HUES6 (cell line): ENCODE measurements around the gene RAI2.

Experiments
- H3K27ac ChIP-seq: 2 replicates; pipeline ENCODE4 v1.7.0; 2013; ENCODE audit warnings: low read depth, mild to moderate bottlenecking, low read length, inconsistent platforms
- H3K27me3 ChIP-seq: 2 replicates; pipeline ENCODE4 v1.6.1; 2013; ENCODE audit warnings: low read length; ENCODE audit not compliant: control insufficient read depth, insufficient read depth
- H3K36me3 ChIP-seq: 2 replicates; pipeline ENCODE4 v1.6.1; 2013; ENCODE audit warnings: low read length; ENCODE audit not compliant: control insufficient read depth, insufficient read depth
- H3K4me1 ChIP-seq: 2 replicates; pipeline ENCODE4 v1.6.1; 2013; ENCODE audit warnings: low read length; ENCODE audit not compliant: control insufficient read depth, insufficient read depth
- H3K4me3 ChIP-seq: 2 replicates; pipeline ENCODE4 v1.5.1; 2013; ENCODE audit warnings: low read depth, low read length
- H3K9ac ChIP-seq: one replicate; pipeline ENCODE4 v1.6.1; 2013; ENCODE audit warnings: mild to moderate bottlenecking, low read length
- H3K9me3 ChIP-seq: 2 replicates; pipeline ENCODE4 v1.6.1; 2013; ENCODE audit warnings: low read depth, low read length; ENCODE audit not compliant: control insufficient read depth, insufficient read depth

RAI2 gene

GRCh38 chrX:17851874-17852273 lies 9.2 kb downstream of the RAI2 start:
- Histone ChIP-seq H3K9ac (no peak overlapping the region), H3K9me3 (no peaks in the 10 kb centered on the region), H3K36me3 (no peaks in the 10 kb centered on the region), H3K4me3 (no peak overlapping the region), H3K27ac (no peak overlapping the region), H3K27me3 (peaks cover 79% of the 10 kb centered on the region), H3K4me1 (peaks cover 4% of the 10 kb centered on the region; the same call in 1 of the 2 replicates)

GRCh38 chrX:17848545-17849265 lies 12.4 kb downstream of the RAI2 start:
- Histone ChIP-seq H3K27ac (no peak overlapping the region), H3K9me3 (no peaks in the 10 kb centered on the region), H3K4me1 (peaks cover 4% of the 10 kb centered on the region; the same call in 1 of the 2 replicates), H3K27me3 (peaks cover 53% of the 10 kb centered on the region), H3K9ac (no peak overlapping the region), H3K36me3 (no peaks in the 10 kb centered on the region), H3K4me3 (no peak overlapping the region)

- H3K27ac ChIP-seq = no peak overlapping the region
- peaks cover 57% of the 10 kb centered on the region for H3K27me3 ChIP-seq
- H3K9ac ChIP-seq = no peak overlapping the region
- H3K36me3 ChIP-seq = no peaks in the 10 kb centered on the region
- no peak overlapping the region for H3K4me3 ChIP-seq
- H3K4me1 ChIP-seq = peaks cover 4% of the 10 kb centered on the region; the same call in 1 of the 2 replicates
- H3K9me3 ChIP-seq = no peaks in the 10 kb centered on the region
These were observed 15.1 kb downstream of the RAI2 start for GRCh38 chrX:17846045-17846444.

- H3K27me3 ChIP-seq = peaks cover 43% of the 10 kb centered on the region
- H3K36me3 ChIP-seq = no peaks in the 10 kb centered on the region
- H3K9me3 ChIP-seq = no peaks in the 10 kb centered on the region
- no peak overlapping the region for H3K9ac ChIP-seq
- no peak overlapping the region for H3K4me3 ChIP-seq
- no peak overlapping the region for H3K27ac ChIP-seq
- peaks cover 4% of the 10 kb centered on the region; the same call in 1 of the 2 replicates for H3K4me1 ChIP-seq
These were observed 16.9 kb downstream of the RAI2 start for GRCh38 chrX:17844236-17844635.

- Histone ChIP-seq H3K9me3 (no peaks in the 10 kb centered on the region), H3K9ac (no peak overlapping the region), H3K36me3 (no peaks in the 10 kb centered on the region), H3K27me3 (peaks cover 37% of the 10 kb centered on the region), H3K27ac (no peak overlapping the region), H3K4me1 (no peaks in the 10 kb centered on the region), H3K4me3 (no peak overlapping the region)
These were observed 18.2 kb downstream of the RAI2 start for GRCh38 chrX:17842769-17843525.

- H3K4me1 ChIP-seq = peaks cover 8% of the 10 kb centered on the region
- no peaks in the 10 kb centered on the region for H3K9me3 ChIP-seq
- H3K27me3 ChIP-seq = peaks cover 27% of the 10 kb centered on the region
- no peak overlapping the region for H3K27ac ChIP-seq
- H3K36me3 ChIP-seq = no peaks in the 10 kb centered on the region
- no peak overlapping the region for H3K9ac ChIP-seq
- no peak overlapping the region for H3K4me3 ChIP-seq
These were observed 21.8 kb downstream of the RAI2 start for GRCh38 chrX:17839269-17839668.

GRCh38 chrX:17836830-17837229 lies 24.3 kb downstream of the RAI2 start:
- Histone ChIP-seq H3K36me3 (no peaks in the 10 kb centered on the region), H3K27ac (no peak overlapping the region), H3K9ac (no peak overlapping the region), H3K4me1 (peaks cover 17% of the 10 kb centered on the region), H3K4me3 (no peak overlapping the region), H3K27me3 (peaks cover 21% of the 10 kb centered on the region), H3K9me3 (no peaks in the 10 kb centered on the region)

- Histone ChIP-seq H3K36me3 (no peaks in the 10 kb centered on the region), H3K27me3 (peaks cover 27% of the 10 kb centered on the region), H3K4me1 (peaks cover 17% of the 10 kb centered on the region), H3K4me3 (no peak overlapping the region), H3K9ac (no peak overlapping the region), H3K27ac (no peak overlapping the region), H3K9me3 (no peaks in the 10 kb centered on the region)
These were observed 27.1 kb downstream of the RAI2 start for GRCh38 chrX:17833954-17834353.

- no peak overlapping the region for H3K9ac ChIP-seq
- 0 out of 2 replicates have a peak, but pooled peaks cover 3% of the 10 kb centered on the region for H3K9me3 ChIP-seq
- H3K27ac ChIP-seq = no peak overlapping the region
- H3K27me3 ChIP-seq = peaks cover 34% of the 10 kb centered on the region
- no peak overlapping the region for H3K4me3 ChIP-seq
- peaks cover 17% of the 10 kb centered on the region for H3K4me1 ChIP-seq
- no peaks in the 10 kb centered on the region for H3K36me3 ChIP-seq
These were observed 29.8 kb downstream of the RAI2 start for GRCh38 chrX:17831255-17831654.

GRCh38 chrX:17830211-17830610 lies 30.9 kb downstream of the RAI2 start:
- Histone ChIP-seq H3K4me1 (peaks cover 17% of the 10 kb centered on the region), H3K9me3 (0 out of 2 replicates have a peak, but pooled peaks cover 6% of the 10 kb centered on the region), H3K36me3 (no peaks in the 10 kb centered on the region), H3K9ac (no peak overlapping the region), H3K27me3 (peaks cover 36% of the 10 kb centered on the region), H3K4me3 (no peak overlapping the region), H3K27ac (no peak overlapping the region)

- H3K9me3 ChIP-seq = 0 out of 2 replicates have a peak, but pooled peaks cover 6% of the 10 kb centered on the region
- no peaks in the 10 kb centered on the region for H3K36me3 ChIP-seq
- H3K9ac ChIP-seq = no peak overlapping the region
- no peak overlapping the region for H3K27ac ChIP-seq
- peaks cover 36% of the 10 kb centered on the region for H3K27me3 ChIP-seq
- no peak overlapping the region for H3K4me3 ChIP-seq
- peaks cover 12% of the 10 kb centered on the region for H3K4me1 ChIP-seq
These were observed 31.5 kb downstream of the RAI2 start for GRCh38 chrX:17829566-17829965.
